ENCODE measurements around the gene PCNP. TPM values are rescaled to one million over a fixed set of nuclear protein-coding genes. Genes with fewer than 3 reads are reported as not detected.
A peak's percentile ranks its signal among the peaks of the same experiment; 100 is the strongest.
"Not testable (repeated sequence)": the region's sequence is repeated elsewhere in the genome, so short reads cannot be mapped to it uniquely, and the experiment has no call there.

Gene PCNP
- total RNA-seq, 1 experiment from 2014 or later: 68.2 TPM

GRCh38 chr3:101548527-101549105 is 25.4 kb upstream of the PCNP start:
- Histone ChIP-seq H3K36me3 (replicated peaks; ENCODE audit: control insufficient read depth, insufficient read depth, low read length) (no peaks in the 10 kb centered on the region), H3K27me3 (ENCODE audit: control insufficient read depth, insufficient read depth, low read length) (no peaks in the 10 kb centered on the region), H3K4me3 (ENCODE audit: insufficient read depth, low read depth, low read length) (no peak overlapping the region)
- DNase-seq: no peak

- no peak for DNase-seq
- H3K27me3 ChIP-seq (ENCODE audit: control insufficient read depth, insufficient read depth, low read length): no peaks in the 10 kb centered on the region
- H3K4me3 ChIP-seq (ENCODE audit: insufficient read depth, low read depth, low read length): no peak overlapping the region
- H3K36me3 ChIP-seq (replicated peaks; ENCODE audit: control insufficient read depth, insufficient read depth, low read length): no peaks in the 10 kb centered on the region
These were observed 24.5 kb upstream of the PCNP start for GRCh38 chr3:101549473-101549872.

GRCh38 chr3:101551359-101552081 is 22.5 kb upstream of the PCNP start:
- not testable (repeated sequence) for H3K36me3 ChIP-seq (replicated peaks; ENCODE audit: control insufficient read depth, insufficient read depth, low read length); DNase-seq; H3K27me3 ChIP-seq (ENCODE audit: control insufficient read depth, insufficient read depth, low read length); H3K4me3 ChIP-seq (ENCODE audit: insufficient read depth, low read depth, low read length)

- H3K27me3 ChIP-seq (ENCODE audit: control insufficient read depth, insufficient read depth, low read length); DNase-seq; H3K4me3 ChIP-seq (ENCODE audit: insufficient read depth, low read depth, low read length); H3K36me3 ChIP-seq (replicated peaks; ENCODE audit: control insufficient read depth, insufficient read depth, low read length): not testable (repeated sequence)
These were observed 20.6 kb upstream of the PCNP start for GRCh38 chr3:101553381-101553780.

GRCh38 chr3:101556064-101556463 is 17.9 kb upstream of the PCNP start:
- no peak for DNase-seq
- Histone ChIP-seq H3K36me3 (replicated peaks; ENCODE audit: control insufficient read depth, insufficient read depth, low read length) (no peaks in the 10 kb centered on the region), H3K4me3 (ENCODE audit: insufficient read depth, low read depth, low read length) (no peak overlapping the region), H3K27me3 (ENCODE audit: control insufficient read depth, insufficient read depth, low read length) (no peaks in the 10 kb centered on the region)

- peak; percentile 89 for DNase-seq
- Histone ChIP-seq H3K27me3 (ENCODE audit: control insufficient read depth, insufficient read depth, low read length) (no peaks in the 10 kb centered on the region), H3K4me3 (ENCODE audit: insufficient read depth, low read depth, low read length) (peak within 1 kb of the TSS; percentile 89), H3K36me3 (replicated peaks; ENCODE audit: control insufficient read depth, insufficient read depth, low read length) (peaks cover 10% of the 10 kb centered on the region)
These were observed 12.2 kb upstream of the PCNP start, which contains the start of gene TRMT10C for GRCh38 chr3:101561630-101562328. TRMT10C (plus strand) TSS chr3:101561868; CDS start chr3:101564782, 2,914 bp downstream.

- Histone ChIP-seq H3K4me3 (ENCODE audit: insufficient read depth, low read depth, low read length) (no peak overlapping the region), H3K27me3 (ENCODE audit: control insufficient read depth, insufficient read depth, low read length) (no peaks in the 10 kb centered on the region), H3K36me3 (replicated peaks; ENCODE audit: control insufficient read depth, insufficient read depth, low read length) (peaks cover 10% of the 10 kb centered on the region)
- DNase-seq: no peak
These were observed 6.3 kb upstream of the PCNP start for GRCh38 chr3:101567528-101568317.

- no peak overlapping the region for H3K4me3 ChIP-seq (ENCODE audit: insufficient read depth, low read depth, low read length)
- no peaks in the 10 kb centered on the region for H3K27me3 ChIP-seq (ENCODE audit: control insufficient read depth, insufficient read depth, low read length)
- H3K36me3 ChIP-seq (replicated peaks; ENCODE audit: control insufficient read depth, insufficient read depth, low read length): no peaks in the 10 kb centered on the region; the same call in 1 of the 2 replicates
- DNase-seq: no peak
These were observed 2.7 kb upstream of the PCNP start for GRCh38 chr3:101571028-101571895.

GRCh38 chr3:101574388-101575112 is 570 bp downstream of the PCNP start:
- DNase-seq: peak; percentile 55
- peaks cover 1% of the 10 kb centered on the region for H3K36me3 ChIP-seq (replicated peaks; ENCODE audit: control insufficient read depth, insufficient read depth, low read length)
- H3K4me3 ChIP-seq (ENCODE audit: insufficient read depth, low read depth, low read length): peak overlapping the region; percentile 94
- H3K27me3 ChIP-seq (ENCODE audit: control insufficient read depth, insufficient read depth, low read length): no peaks in the 10 kb centered on the region

GRCh38 chr3:101577286-101577685 is 3.3 kb downstream of the PCNP start:
- H3K27me3 ChIP-seq (ENCODE audit: control insufficient read depth, insufficient read depth, low read length): no peaks in the 10 kb centered on the region
- H3K4me3 ChIP-seq (ENCODE audit: insufficient read depth, low read depth, low read length): no peak overlapping the region
- peaks cover 4% of the 10 kb centered on the region for H3K36me3 ChIP-seq (replicated peaks; ENCODE audit: control insufficient read depth, insufficient read depth, low read length)
- no peak for DNase-seq

- H3K4me3 ChIP-seq (ENCODE audit: insufficient read depth, low read depth, low read length): no peak overlapping the region
- H3K36me3 ChIP-seq (replicated peaks; ENCODE audit: control insufficient read depth, insufficient read depth, low read length): peaks cover 14% of the 10 kb centered on the region
- DNase-seq: no peak
- no peaks in the 10 kb centered on the region for H3K27me3 ChIP-seq (ENCODE audit: control insufficient read depth, insufficient read depth, low read length)
These were observed 14.6 kb downstream of the PCNP start for GRCh38 chr3:101588616-101589015.

- no peak overlapping the region for H3K4me3 ChIP-seq (ENCODE audit: insufficient read depth, low read depth, low read length)
- H3K36me3 ChIP-seq (replicated peaks; ENCODE audit: control insufficient read depth, insufficient read depth, low read length): peaks cover 11% of the 10 kb centered on the region
- no peak for DNase-seq
- H3K27me3 ChIP-seq (ENCODE audit: control insufficient read depth, insufficient read depth, low read length): no peaks in the 10 kb centered on the region
These were observed 17.1 kb downstream of the PCNP start for GRCh38 chr3:101591071-101591470.

GRCh38 chr3:101602731-101603130 is 28.8 kb downstream of the PCNP start:
- Histone ChIP-seq H3K4me3 (ENCODE audit: insufficient read depth, low read depth, low read length) (no peak overlapping the region), H3K27me3 (ENCODE audit: control insufficient read depth, insufficient read depth, low read length) (no peaks in the 10 kb centered on the region)
- DNase-seq: no peak

More at GRCh38 chr3:101602731-101603130, 28.8 kb downstream of the PCNP start:
- H3K36me3 ChIP-seq (replicated peaks; ENCODE audit: control insufficient read depth, insufficient read depth, low read length): no peaks in the 10 kb centered on the region

Measured in H7 (cell line).